HepG2 (cell line): ENCODE data around the gene NUDT17. TPM values are rescaled to one million over a fixed set of nuclear protein-coding genes. Genes with fewer than 3 reads are reported as not detected.

ENCODE experiments used
- FOXA1 ChIP-seq, 2 experiments: fragments of 450-650 bp in 1 of 2; sonication (generic) in 1 of 2; formaldehyde crosslinking in 1 of 2; IDR thresholded peaks; 2 replicates each; pipeline versions ENCODE4 v1.4.0 to v1.6.1; 2016 to 2020; ENCODE audit warnings: missing genetic modification reagents in 1 of 2
- HNRNPH1 ChIP-seq: fragments of 200-400 bp; formaldehyde crosslinking; optimal IDR thresholded peaks from 2 replicates; pipeline ENCODE3; 2017; ENCODE audit warnings: mild to moderate bottlenecking, low read depth, low read length
- HOMEZ ChIP-seq: IDR thresholded peaks from 2 replicates; pipeline ENCODE4 v1.6.1; 2016; ENCODE audit warnings: low read depth
- MTF2 ChIP-seq: sonication (generic); formaldehyde crosslinking; IDR thresholded peaks from 2 replicates; pipeline ENCODE4 v1.5.0; 2020; ENCODE audit warnings: missing genetic modification reagents, borderline replicate concordance
- RFXANK ChIP-seq: IDR thresholded peaks from 2 replicates; pipeline ENCODE4 v1.6.1; 2016
- RFXAP ChIP-seq: sonication (generic); formaldehyde crosslinking; IDR thresholded peaks from 2 replicates; pipeline ENCODE4 v1.4.0; 2020; ENCODE audit warnings: missing genetic modification reagents, borderline replicate concordance
- SP5 ChIP-seq: IDR thresholded peaks from 2 replicates; pipeline ENCODE4 v1.6.1; 2016; ENCODE audit warnings: low read depth, borderline replicate concordance
- ZBTB10 ChIP-seq: sonication (generic); formaldehyde crosslinking; IDR thresholded peaks from 2 replicates; pipeline ENCODE4 v1.4.0; 2020; ENCODE audit warnings: missing genetic modification reagents, borderline replicate concordance
- ZHX2 ChIP-seq, 2 experiments: sonication (generic) in 1 of 2; formaldehyde crosslinking in 1 of 2; IDR thresholded peaks; 2 replicates each; pipeline versions ENCODE4 v1.6.1 to v1.9.0; 2014 to 2022; ENCODE audit warnings: antibody characterized with exemption in 1 of 2, borderline replicate concordance in 1 of 2, inconsistent platforms in 1 of 2, low read depth in 1 of 2, missing genetic modification reagents in 1 of 2
- ZNF160 ChIP-seq: sonication (generic); formaldehyde crosslinking; IDR thresholded peaks from 2 replicates; pipeline ENCODE4 v1.8.0; 2022; ENCODE audit warnings: mild to moderate bottlenecking, inconsistent platforms, missing genetic modification reagents
- ZNF207 ChIP-seq: fragments of 450-650 bp; IDR thresholded peaks from 2 replicates; pipeline ENCODE4 v1.6.1; 2016; ENCODE audit warnings: antibody characterized with exemption, borderline replicate concordance
- ZNF276 ChIP-seq: sonication (generic); formaldehyde crosslinking; IDR thresholded peaks from 2 replicates; pipeline ENCODE4 v1.4.0; 2020; ENCODE audit warnings: mild to moderate bottlenecking, low read depth, missing genetic modification reagents
- ZNF44 ChIP-seq: sonication (generic); formaldehyde crosslinking; IDR thresholded peaks from 2 replicates; pipeline ENCODE4 v1.5.1; 2020; ENCODE audit warnings: mild to moderate bottlenecking, missing genetic modification reagents
- ZNF563 ChIP-seq: sonication (generic); formaldehyde crosslinking; IDR thresholded peaks from 2 replicates; pipeline ENCODE4 v1.8.0; 2022; ENCODE audit warnings: mild to moderate bottlenecking, moderate library complexity, missing genetic modification reagents
- ZNF607 ChIP-seq: sonication (generic); formaldehyde crosslinking; IDR thresholded peaks from 2 replicates; pipeline ENCODE4 v1.5.1; 2020; ENCODE audit warnings: missing genetic modification reagents, mild to moderate bottlenecking, borderline replicate concordance
- polyA plus RNA-seq, 8 experiments: library from polyadenylated mRNA; depleted of rRNA in 3 of 8; stranded (reverse) in 7 of 8; unstranded in 1 of 8; fragments of >200 nt; fragmentation: Illumina TruSeq in 4 of 8; extraction: Trizol in 4 of 8; gene quantifications; 2 replicates each; pipeline versions ENCODE4 v1.2.1 to v1.2.3, GENCODE V29; 2011 to 2016; ENCODE audit warnings: low read depth in 4 of 8, missing spikeins in 1 of 8, mixed read lengths in 1 of 8; ENCODE audit not compliant: insufficient read depth in 1 of 8
- total RNA-seq, 5 experiments: library from RNA; depleted of rRNA; stranded (reverse); fragments of >200 nt; fragmentation: Illumina TruSeq; extraction: Trizol; gene quantifications; 2 replicates each; pipeline ENCODE4 v1.2.3, GENCODE V29; 2016; ENCODE audit warnings: low read depth in 1 of 5

NUDT17 gene
- total and polyA plus RNA-seq, 2 of the 13 experiments (the other 11 are each of a cell fraction or from before 2014, with no cell fraction given) = 2.6 to 5.8 TPM

- TF ChIP-seq ZNF160 (CRISPR knock-in tag) (peak; percentile 56; the same call in 1 of the 2 replicates), RFXANK (CRISPR knock-in tag) (0 out of 2 replicates have a peak, but pooled peaks have one; percentile 42), FOXA1 (IDR thresholded peaks at IDR 0.05) (no peak), FOXA1 (CRISPR knock-in tag; IDR thresholded peaks at IDR 0.05) (no peak), HNRNPH1 (no peak), ZBTB10 (CRISPR knock-in tag) (no peak), HOMEZ (CRISPR knock-in tag) (peak; percentile 9; the same call in 1 of the 2 replicates), RFXAP (CRISPR knock-in tag) (0 out of 2 replicates have a peak, but pooled peaks have one; percentile 67), ZNF207 (no peak), ZNF276 (CRISPR knock-in tag) (no peak), ZNF44 (peak; percentile 95; the same call in 1 of the 2 replicates), ZNF563 (CRISPR knock-in tag) (no peak; the same call in none of the 2 replicates), ZHX2 (IDR thresholded peaks at IDR 0.05; ENCODE audit: low read depth) (no peak; the same call in 1 of the 2 replicates), ZHX2 (CRISPR knock-in tag; IDR thresholded peaks at IDR 0.05; ENCODE audit: borderline replicate concordance) (no peak), MTF2 (CRISPR knock-in tag) (no peak), ZNF607 (peak; percentile 70; the same call in 1 of the 2 replicates), SP5 (CRISPR knock-in tag) (peak; percentile 74)
These were observed 21.6 kb upstream of the NUDT17 start, which contains the start of the genes POLR3C and RNF115 (continued) for GRCh38 chr1:145823565-145824498.
